ENCODE data around the gene SEL1L.
"Not testable (repeated sequence)": the region's sequence is repeated elsewhere in the genome, so short reads cannot be mapped to it uniquely, and the experiment has no call there.

SEL1L gene

GRCh38 chr14:81533536-81534343, at the start of gene SEL1L:
SEL1L (minus strand) TSS chr14:81533853; CDS start chr14:81533744, 109 bp downstream.
- DNase-seq: peak; percentile 100

- DNase-seq: no peak
Measured at GRCh38 chr14:81582420-81582819, 48.8 kb upstream of the SEL1L start.

GRCh38 chr14:81579115-81579514, 45.5 kb upstream of the SEL1L start:
- no peak for DNase-seq

GRCh38 chr14:81571437-81571836, 37.8 kb upstream of the SEL1L start:
- no peak for DNase-seq

- DNase-seq: no peak
Measured at GRCh38 chr14:81567302-81567701, 33.6 kb upstream of the SEL1L start.

GRCh38 chr14:81565441-81566290, 32.0 kb upstream of the SEL1L start:
- no peak for DNase-seq

- no peak for DNase-seq
Measured at GRCh38 chr14:81562818-81563217, 29.2 kb upstream of the SEL1L start.

GRCh38 chr14:81561084-81561775, 27.6 kb upstream of the SEL1L start:
- DNase-seq: no peak

- no peak for DNase-seq
Measured at GRCh38 chr14:81559385-81559784, 25.7 kb upstream of the SEL1L start.

GRCh38 chr14:81557146-81557545, 23.5 kb upstream of the SEL1L start:
- no peak for DNase-seq

- no peak for DNase-seq
Measured at GRCh38 chr14:81555684-81556083, 22.0 kb upstream of the SEL1L start.

GRCh38 chr14:81555051-81555450, 21.4 kb upstream of the SEL1L start:
- peak; percentile 93 for DNase-seq

- peak; percentile 35 for DNase-seq
Measured at GRCh38 chr14:81551471-81551870, 17.8 kb upstream of the SEL1L start.

GRCh38 chr14:81550001-81550637, 16.5 kb upstream of the SEL1L start:
- peak; percentile 98 for DNase-seq

- DNase-seq: not testable (repeated sequence)
Measured at GRCh38 chr14:81541206-81541605, 7.6 kb upstream of the SEL1L start.

- no peak for DNase-seq
Measured at GRCh38 chr14:81537193-81537592, 3.5 kb upstream of the SEL1L start.

GRCh38 chr14:81536241-81536771, 2.7 kb upstream of the SEL1L start:
- DNase-seq: no peak

GRCh38 chr14:81535396-81536164, 1.9 kb upstream of the SEL1L start:
- DNase-seq: no peak

- no peak for DNase-seq
Measured at GRCh38 chr14:81534510-81535074, 939 bp upstream of the SEL1L start.

- no peak for DNase-seq
Measured at GRCh38 chr14:81533212-81533535, 479 bp downstream of the SEL1L start.

- no peak for DNase-seq
Measured at GRCh38 chr14:81529391-81529790, 4.3 kb downstream of the SEL1L start.

- no peak for DNase-seq
Measured at GRCh38 chr14:81525129-81525528, 8.5 kb downstream of the SEL1L start.
